CD1c-positive myeloid dendritic cell (primary cell): ENCODE results near the gene SP6.

Source experiments
- DNase-seq: peaks from one replicate; pipeline ENCODE4 v3.0.0-alpha.2; 2016; ENCODE audit errors: extremely low spot score

SP6 gene

GRCh38 chr17:47836601-47837000, 14.4 kb downstream of the SP6 start:
- DNase-seq = no peak

GRCh38 chr17:47834756-47835155, 16.2 kb downstream of the SP6 start:
- peak; percentile 26 for DNase-seq

GRCh38 chr17:47831934-47832327, 19.0 kb downstream of the SP6 start:
- peak; percentile 90 for DNase-seq

GRCh38 chr17:47831003-47831933, 19.7 kb downstream of the SP6 start, which contains the start of the genes LRRC46 and MRPL10:
Gene LRRC46, plus strand, starts transcription at chr17:47831670. Its CDS starts 320 bp downstream, at chr17:47831990.
Gene MRPL10, minus strand, starts transcription at chr17:47831541. Its CDS starts 30 bp downstream, at chr17:47831511.
- DNase-seq = peak; percentile 97

- no peak for DNase-seq
These were observed 20.5 kb downstream of the SP6 start for GRCh38 chr17:47830396-47831002.

- DNase-seq = peak; percentile 52
These were observed 21.1 kb downstream of the SP6 start for GRCh38 chr17:47829870-47830269.

GRCh38 chr17:47823519-47823918, 27.4 kb downstream of the SP6 start:
- no peak for DNase-seq

GRCh38 chr17:47822785-47823184, 28.2 kb downstream of the SP6 start:
- no peak for DNase-seq

- peak; percentile 62 for DNase-seq
These were observed 29.3 kb downstream of the SP6 start, which contains the start of gene OSBPL7 for GRCh38 chr17:47821424-47822391. Gene OSBPL7, minus strand, starts transcription at chr17:47821794. Its CDS starts 1,516 bp downstream, at chr17:47820278.

GRCh38 chr17:47821031-47821423, 29.9 kb downstream of the SP6 start:
- DNase-seq = no peak

- DNase-seq = no peak
These were observed 30.8 kb downstream of the SP6 start for GRCh38 chr17:47820033-47820789.

- no peak for DNase-seq
These were observed 31.5 kb downstream of the SP6 start for GRCh38 chr17:47819475-47819874.

GRCh38 chr17:47818002-47818695, 32.8 kb downstream of the SP6 start:
- no peak for DNase-seq

- no peak for DNase-seq
These were observed 34.0 kb downstream of the SP6 start for GRCh38 chr17:47816947-47817346.

- DNase-seq = no peak
These were observed 34.7 kb downstream of the SP6 start for GRCh38 chr17:47816111-47816735.

GRCh38 chr17:47815106-47815918, 35.7 kb downstream of the SP6 start:
- DNase-seq = no peak

GRCh38 chr17:47813512-47814031, 37.4 kb downstream of the SP6 start:
- DNase-seq = no peak

GRCh38 chr17:47813077-47813476, 37.9 kb downstream of the SP6 start:
- no peak for DNase-seq
